GM19324 (cell line): ENCODE results near the gene ACACA.
A peak's percentile ranks its signal among the peaks of the same experiment; 100 is the strongest.
"Not testable (repeated sequence)": the region's sequence is repeated elsewhere in the genome, so short reads cannot be mapped to it uniquely, and the experiment has no call there.

Experiments
- ATAC-seq: cut with Tn5 transposase; IDR thresholded peaks from one replicate; pipeline ENCODE4 v1.9.1; 2021; ENCODE audit warnings: mild to moderate bottlenecking, moderate library complexity; ENCODE audit not compliant: unreplicated experiment, low FRiP score

Gene ACACA

GRCh38 chr17:37406635-37407461 is at the start of gene ACACA, which contains the start of gene TADA2A:
TSS of gene ACACA (minus strand) at chr17:37406836. CDS start at chr17:37406299, 537 bp downstream.
TSS of gene TADA2A (plus strand) at chr17:37406886. CDS start at chr17:37411366, 4,480 bp downstream.
- peak; percentile 83 for ATAC-seq

GRCh38 chr17:37450112-37450511 is 43.5 kb upstream of the ACACA start:
- no peak for ATAC-seq

GRCh38 chr17:37447641-37448040 is 41.0 kb upstream of the ACACA start:
- ATAC-seq, result no peak

GRCh38 chr17:37446027-37446426 is 39.4 kb upstream of the ACACA start:
- no peak for ATAC-seq

- not testable (repeated sequence) for ATAC-seq
Observed at GRCh38 chr17:37441369-37442014, 34.9 kb upstream of the ACACA start.

- no peak for ATAC-seq
Observed at GRCh38 chr17:37440424-37440823, 33.8 kb upstream of the ACACA start.

- no peak for ATAC-seq
Observed at GRCh38 chr17:37438141-37438540, 31.5 kb upstream of the ACACA start.

- ATAC-seq, result no peak
Observed at GRCh38 chr17:37432671-37433070, 26.0 kb upstream of the ACACA start.

GRCh38 chr17:37430051-37430627 is 23.5 kb upstream of the ACACA start:
- no peak for ATAC-seq

GRCh38 chr17:37429453-37429852 is 22.8 kb upstream of the ACACA start:
- no peak for ATAC-seq

GRCh38 chr17:37429039-37429438 is 22.4 kb upstream of the ACACA start:
- ATAC-seq, result no peak

GRCh38 chr17:37425268-37425667 is 18.6 kb upstream of the ACACA start:
- ATAC-seq, result no peak

GRCh38 chr17:37422971-37423625 is 16.5 kb upstream of the ACACA start:
- ATAC-seq, result no peak

GRCh38 chr17:37417852-37418251 is 11.2 kb upstream of the ACACA start:
- ATAC-seq, result no peak

GRCh38 chr17:37413875-37414519 is 7.4 kb upstream of the ACACA start:
- no peak for ATAC-seq

GRCh38 chr17:37410357-37410756 is 3.7 kb upstream of the ACACA start:
- ATAC-seq, result no peak

- ATAC-seq, result not testable (repeated sequence)
Observed at GRCh38 chr17:37408145-37408479, 1.5 kb upstream of the ACACA start.

GRCh38 chr17:37405955-37406634 is 541 bp downstream of the ACACA start:
- peak; percentile 31 for ATAC-seq

GRCh38 chr17:37405522-37405921 is 1.1 kb downstream of the ACACA start:
- ATAC-seq, result not testable (repeated sequence)

- no peak for ATAC-seq
Observed at GRCh38 chr17:37400505-37400904, 6.1 kb downstream of the ACACA start.
